GM13977 (cell line): ENCODE measurements around the gene BCO2.
"Not testable (repeated sequence)": the region's sequence is repeated elsewhere in the genome, so short reads cannot be mapped to it uniquely, and the experiment has no call there.

Experiments
- DNase-seq: peaks from one replicate; pipeline ENCODE4 v3.0.0; 2012; ENCODE audit warnings: low spot score
- CTCF ChIP-seq: IDR thresholded peaks from 2 replicates; pipeline ENCODE4 v1.5.1; 2012; ENCODE audit warnings: mild to moderate bottlenecking, control low read depth; ENCODE audit not compliant: insufficient read depth; ENCODE audit errors: extremely low read depth, missing control alignments
- in situ Hi-C: fragments of 300-500 bp; cut with MboI; formaldehyde crosslinking; loops from one replicate; pipeline ENCODE4 v1.12.0; 2022; ENCODE audit warnings: low sequenced_read_pairs, low pct_unique_long_range_greater_than_20kb, mixed read lengths, inconsistent platforms; ENCODE audit not compliant: unreplicated experiment

The BCO2 gene

GRCh38 chr11:112160091-112160848 lies 15.0 kb upstream of the BCO2 start:
- no peak for DNase-seq
- TF ChIP-seq CTCF, result no peak

GRCh38 chr11:112161012-112161411 lies 14.3 kb upstream of the BCO2 start:
- no peak for TF ChIP-seq CTCF
- in situ Hi-C loops, result no loop called here
- no peak for DNase-seq

More at GRCh38 chr11:112160091-112160848, 15.0 kb upstream of the BCO2 start:
- in situ Hi-C loops, result no loop called here

GRCh38 chr11:112162200-112162599 lies 13.1 kb upstream of the BCO2 start:
- DNase-seq, in situ Hi-C loops: not testable (repeated sequence)

- in situ Hi-C loops, result no loop called here
- DNase-seq, result no peak
- TF ChIP-seq CTCF, result no peak
Observed at GRCh38 chr11:112162761-112163546, 12.4 kb upstream of the BCO2 start.

GRCh38 chr11:112163875-112164685 lies 11.2 kb upstream of the BCO2 start, which contains the start of gene IL18:
Gene IL18, minus strand, starts transcription at chr11:112164094. Its CDS starts 9,041 bp downstream, at chr11:112155053.
- TF ChIP-seq CTCF, result no peak
- no peak for DNase-seq
- in situ Hi-C loops, result no loop called here

- DNase-seq, result no peak
- no peak for TF ChIP-seq CTCF
- in situ Hi-C loops, result no loop called here
Observed at GRCh38 chr11:112165049-112165448, 10.3 kb upstream of the BCO2 start.
